Measurements from ENCODE around the gene WFDC5. TPM values are rescaled to one million over a fixed set of nuclear protein-coding genes. Genes with fewer than 3 reads are reported as not detected.

The WFDC5 gene
- total RNA-seq, 1 experiment from 2014 or later, result not detected

- DNase-seq, result peak; percentile 75
- H3K79me2 ChIP-seq (ENCODE audit: low read length), result no peaks in the 10 kb centered on the region
- H3K9me3 ChIP-seq (ENCODE audit: low read length), result no peaks in the 10 kb centered on the region
- H3K36me3 ChIP-seq (ENCODE audit: insufficient read depth, low read length), result no peaks in the 10 kb centered on the region
- no peak overlapping the region for H3K9ac ChIP-seq (ENCODE audit: low read length)
- H3K4me1 ChIP-seq (ENCODE audit: low read length), result peaks cover 4% of the 10 kb centered on the region
- no peak overlapping the region for H2AFZ ChIP-seq (ENCODE audit: low read length)
- no peaks in the 10 kb centered on the region for H3K9me2 ChIP-seq (replicated peaks; ENCODE audit: insufficient read depth, low read length)
- H3K4me2 ChIP-seq (ENCODE audit: low read depth, low read length, poor library complexity, severe bottlenecking), result no peak overlapping the region
- no peaks in the 10 kb centered on the region for H3K27me3 ChIP-seq (ENCODE audit: low read length)
- no peaks in the 10 kb centered on the region for H4K20me1 ChIP-seq (ENCODE audit: insufficient read depth, low read depth, low read length)
- no peak overlapping the region for H3K4me3 ChIP-seq (ENCODE audit: low read length)
- H3K27ac ChIP-seq (ENCODE audit: low read length), result no peak overlapping the region
Observed at GRCh38 chr20:45111799-45112471, 3.0 kb downstream of the WFDC5 start.

GRCh38 chr20:45111285-45111684, 3.7 kb downstream of the WFDC5 start:
- Histone ChIP-seq H4K20me1 (ENCODE audit: insufficient read depth, low read depth, low read length) (no peaks in the 10 kb centered on the region), H3K4me3 (ENCODE audit: low read length) (no peak overlapping the region), H3K27me3 (ENCODE audit: low read length) (no peaks in the 10 kb centered on the region), H3K9me2 (replicated peaks; ENCODE audit: insufficient read depth, low read length) (no peaks in the 10 kb centered on the region), H3K9me3 (ENCODE audit: low read length) (no peaks in the 10 kb centered on the region), H3K27ac (ENCODE audit: low read length) (no peak overlapping the region), H3K36me3 (ENCODE audit: insufficient read depth, low read length) (no peaks in the 10 kb centered on the region), H3K9ac (ENCODE audit: low read length) (no peak overlapping the region), H3K4me1 (ENCODE audit: low read length) (peaks cover 4% of the 10 kb centered on the region), H3K4me2 (ENCODE audit: low read depth, low read length, poor library complexity, severe bottlenecking) (no peak overlapping the region), H2AFZ (ENCODE audit: low read length) (no peak overlapping the region), H3K79me2 (ENCODE audit: low read length) (no peaks in the 10 kb centered on the region)
- no peak for DNase-seq

GRCh38 chr20:45110301-45110700, 4.7 kb downstream of the WFDC5 start:
- no peak overlapping the region for H3K27ac ChIP-seq (ENCODE audit: low read length)
- H3K4me3 ChIP-seq (ENCODE audit: low read length), result no peak overlapping the region
- H3K4me1 ChIP-seq (ENCODE audit: low read length), result peaks cover 4% of the 10 kb centered on the region
- H3K9me3 ChIP-seq (ENCODE audit: low read length), result no peaks in the 10 kb centered on the region
- H3K9ac ChIP-seq (ENCODE audit: low read length), result no peak overlapping the region
- no peaks in the 10 kb centered on the region for H3K79me2 ChIP-seq (ENCODE audit: low read length)
- no peak overlapping the region for H3K4me2 ChIP-seq (ENCODE audit: low read depth, low read length, poor library complexity, severe bottlenecking)
- no peak for DNase-seq
- no peaks in the 10 kb centered on the region for H3K27me3 ChIP-seq (ENCODE audit: low read length)
- no peaks in the 10 kb centered on the region for H4K20me1 ChIP-seq (ENCODE audit: insufficient read depth, low read depth, low read length)
- H3K36me3 ChIP-seq (ENCODE audit: insufficient read depth, low read length), result no peaks in the 10 kb centered on the region
- H3K9me2 ChIP-seq (replicated peaks; ENCODE audit: insufficient read depth, low read length), result no peaks in the 10 kb centered on the region
- no peak overlapping the region for H2AFZ ChIP-seq (ENCODE audit: low read length)

- Histone ChIP-seq H3K4me3 (ENCODE audit: low read length) (no peak overlapping the region), H3K79me2 (ENCODE audit: low read length) (no peaks in the 10 kb centered on the region), H3K9ac (ENCODE audit: low read length) (no peak overlapping the region), H3K36me3 (ENCODE audit: insufficient read depth, low read length) (no peaks in the 10 kb centered on the region), H3K9me3 (ENCODE audit: low read length) (no peaks in the 10 kb centered on the region), H4K20me1 (ENCODE audit: insufficient read depth, low read depth, low read length) (no peaks in the 10 kb centered on the region), H3K4me2 (ENCODE audit: low read depth, low read length, poor library complexity, severe bottlenecking) (no peak overlapping the region), H3K27me3 (ENCODE audit: low read length) (no peaks in the 10 kb centered on the region), H3K4me1 (ENCODE audit: low read length) (no peaks in the 10 kb centered on the region), H2AFZ (ENCODE audit: low read length) (no peak overlapping the region), H3K9me2 (replicated peaks; ENCODE audit: insufficient read depth, low read length) (no peaks in the 10 kb centered on the region), H3K27ac (ENCODE audit: low read length) (no peak overlapping the region)
- no peak for DNase-seq
Observed at GRCh38 chr20:45109634-45110033, 5.3 kb downstream of the WFDC5 start.

- no peak overlapping the region for H3K4me3 ChIP-seq (ENCODE audit: low read length)
- peak; percentile 66 for DNase-seq
- no peak overlapping the region for H3K27ac ChIP-seq (ENCODE audit: low read length)
Observed at GRCh38 chr20:45105317-45105716, 9.7 kb downstream of the WFDC5 start.

GRCh38 chr20:45104786-45105185, 10.2 kb downstream of the WFDC5 start:
- no peaks in the 10 kb centered on the region for H3K27me3 ChIP-seq (ENCODE audit: low read length)
- no peaks in the 10 kb centered on the region for H3K9me3 ChIP-seq (ENCODE audit: low read length)
- no peak overlapping the region for H3K4me3 ChIP-seq (ENCODE audit: low read length)
- H3K27ac ChIP-seq (ENCODE audit: low read length), result no peak overlapping the region
- no peaks in the 10 kb centered on the region for H4K20me1 ChIP-seq (ENCODE audit: insufficient read depth, low read depth, low read length)
- no peaks in the 10 kb centered on the region for H3K79me2 ChIP-seq (ENCODE audit: low read length)
- no peak overlapping the region for H3K4me2 ChIP-seq (ENCODE audit: low read depth, low read length, poor library complexity, severe bottlenecking)
- no peak for DNase-seq
- H2AFZ ChIP-seq (ENCODE audit: low read length), result no peak overlapping the region
- H3K4me1 ChIP-seq (ENCODE audit: low read length), result no peaks in the 10 kb centered on the region
- H3K36me3 ChIP-seq (ENCODE audit: insufficient read depth, low read length), result no peaks in the 10 kb centered on the region
- H3K9me2 ChIP-seq (replicated peaks; ENCODE audit: insufficient read depth, low read length), result no peaks in the 10 kb centered on the region
- H3K9ac ChIP-seq (ENCODE audit: low read length), result no peak overlapping the region

More at GRCh38 chr20:45105317-45105716, 9.7 kb downstream of the WFDC5 start:
- H3K27me3 ChIP-seq (ENCODE audit: low read length), result no peaks in the 10 kb centered on the region
- no peak overlapping the region for H3K4me2 ChIP-seq (ENCODE audit: low read depth, low read length, poor library complexity, severe bottlenecking)
- H3K79me2 ChIP-seq (ENCODE audit: low read length), result no peaks in the 10 kb centered on the region
- no peaks in the 10 kb centered on the region for H3K9me2 ChIP-seq (replicated peaks; ENCODE audit: insufficient read depth, low read length)
- H2AFZ ChIP-seq (ENCODE audit: low read length), result no peak overlapping the region
- H3K36me3 ChIP-seq (ENCODE audit: insufficient read depth, low read length), result no peaks in the 10 kb centered on the region
- H3K9ac ChIP-seq (ENCODE audit: low read length), result no peak overlapping the region
- no peaks in the 10 kb centered on the region for H3K4me1 ChIP-seq (ENCODE audit: low read length)
- H4K20me1 ChIP-seq (ENCODE audit: insufficient read depth, low read depth, low read length), result no peaks in the 10 kb centered on the region
- no peaks in the 10 kb centered on the region for H3K9me3 ChIP-seq (ENCODE audit: low read length)

- Histone ChIP-seq H3K27me3 (ENCODE audit: low read length) (no peaks in the 10 kb centered on the region), H3K9ac (ENCODE audit: low read length) (no peak overlapping the region), H3K4me1 (ENCODE audit: low read length) (no peaks in the 10 kb centered on the region), H3K36me3 (ENCODE audit: insufficient read depth, low read length) (no peaks in the 10 kb centered on the region), H3K79me2 (ENCODE audit: low read length) (no peaks in the 10 kb centered on the region), H3K27ac (ENCODE audit: low read length) (no peak overlapping the region), H4K20me1 (ENCODE audit: insufficient read depth, low read depth, low read length) (no peaks in the 10 kb centered on the region), H3K4me3 (ENCODE audit: low read length) (no peak overlapping the region), H3K4me2 (ENCODE audit: low read depth, low read length, poor library complexity, severe bottlenecking) (no peak overlapping the region), H2AFZ (ENCODE audit: low read length) (no peak overlapping the region), H3K9me2 (replicated peaks; ENCODE audit: insufficient read depth, low read length) (no peaks in the 10 kb centered on the region), H3K9me3 (ENCODE audit: low read length) (no peaks in the 10 kb centered on the region)
- no peak for DNase-seq
Observed at GRCh38 chr20:45103072-45103471, 11.9 kb downstream of the WFDC5 start.

- Histone ChIP-seq H3K27ac (ENCODE audit: low read length) (no peak overlapping the region), H3K4me2 (ENCODE audit: low read depth, low read length, poor library complexity, severe bottlenecking) (no peak overlapping the region), H2AFZ (ENCODE audit: low read length) (no peak overlapping the region), H3K9ac (ENCODE audit: low read length) (no peak overlapping the region), H3K79me2 (ENCODE audit: low read length) (no peaks in the 10 kb centered on the region), H3K9me2 (replicated peaks; ENCODE audit: insufficient read depth, low read length) (no peaks in the 10 kb centered on the region), H3K4me1 (ENCODE audit: low read length) (no peaks in the 10 kb centered on the region), H3K9me3 (ENCODE audit: low read length) (no peaks in the 10 kb centered on the region), H3K27me3 (ENCODE audit: low read length) (no peaks in the 10 kb centered on the region), H3K36me3 (ENCODE audit: insufficient read depth, low read length) (no peaks in the 10 kb centered on the region), H4K20me1 (ENCODE audit: insufficient read depth, low read depth, low read length) (no peaks in the 10 kb centered on the region), H3K4me3 (ENCODE audit: low read length) (no peak overlapping the region)
- no peak for DNase-seq
Observed at GRCh38 chr20:45101333-45101850, 13.6 kb downstream of the WFDC5 start.
